H1 (cell line): ENCODE data around the gene TSEN34. TPM values are rescaled to one million over a fixed set of nuclear protein-coding genes. Genes with fewer than 3 reads are reported as not detected.

Source experiments
- CHD7 ChIP-seq: fragments of 300-600 bp; sonication (generic); IDR thresholded peaks from 2 replicates; pipeline ENCODE4 v1.7.1; 2012; ENCODE audit warnings: low read length, moderate library complexity, mild to moderate bottlenecking, inconsistent platforms; ENCODE audit not compliant: insufficient replicate concordance
- POLR2A ChIP-seq, 2 experiments: IDR thresholded peaks; 1 replicate in 1 of 2; 2 replicates in 1 of 2; pipeline ENCODE4 v1.6.1; 2011; ENCODE audit warnings: low read depth in 2 of 2, low read length in 2 of 2, mild to moderate bottlenecking in 2 of 2; ENCODE audit errors: control extremely low read depth in 1 of 2
- polyA plus RNA-seq, 7 experiments: library from polyadenylated mRNA; depleted of rRNA in 3 of 7; stranded (reverse) in 5 of 7; unstranded in 2 of 7; fragments of >200 nt in 5 of 7; fragments of 200-250 nt in 2 of 7; gene quantifications; 1 replicate in 5 of 7; 2 replicates in 1 of 7; 4 replicates in 1 of 7; pipeline versions ENCODE4 v1.2.1 to v1.2.3, GENCODE V29; 2011 to 2013; ENCODE audit warnings: missing spikeins in 2 of 7, mixed read lengths in 2 of 7
- total RNA-seq: library from RNA; stranded (reverse); fragmentation: NEBNext Ultra II Directional; extraction: Animal tissue kit (Norgen Biotek cat#: 25700); gene quantifications from 2 replicates; pipeline ENCODE4 v1.2.1, GENCODE V29; 2021

The TSEN34 gene
- total and polyA plus RNA-seq, 2 of the 8 experiments (the other 6 are each of a cell fraction or from before 2014, with no cell fraction given), result 22.5 to 52.3 TPM

GRCh38 chr19:54173951-54174834 is 16.9 kb upstream of the TSEN34 start (continued):
- TF ChIP-seq CHD7 (no peak), POLR2A (IDR thresholded peaks at IDR 0.05; ENCODE audit: control extremely low read depth in 1 of 2, low read depth in 2 of 2, low read length in 2 of 2) (peak in 1 of 2 experiments; percentile 47; a peak in 1 of 3 replicates)
